HG03457 (cell line): ENCODE results near the gene MYL7.
"Not testable (repeated sequence)": the region's sequence is repeated elsewhere in the genome, so short reads cannot be mapped to it uniquely, and the experiment has no call there.

Source experiments
- ATAC-seq: cut with Tn5 transposase; IDR thresholded peaks from one replicate; pipeline ENCODE4 v1.9.1; 2021; ENCODE audit warnings: moderate number of reproducible peaks; ENCODE audit not compliant: unreplicated experiment

MYL7 gene

DNA sequence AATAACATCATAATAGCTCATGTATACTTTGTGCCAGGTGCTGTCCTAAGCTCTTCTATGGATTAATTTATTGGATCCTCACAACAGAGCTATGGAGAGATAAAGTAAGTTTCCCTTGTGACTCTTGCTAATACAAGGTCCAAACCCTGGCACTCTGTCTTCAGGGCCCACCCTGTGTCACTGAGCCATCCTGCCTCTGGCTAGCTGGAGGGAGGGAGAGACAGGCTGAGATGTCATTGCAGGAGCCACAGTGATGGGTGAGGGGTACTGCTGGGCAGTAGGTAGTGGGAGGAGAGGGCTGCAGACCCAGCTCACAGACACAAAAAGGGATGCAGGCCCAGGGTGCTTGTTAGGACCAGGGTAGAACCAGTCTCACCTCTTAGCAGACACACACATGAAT, 31.2 kb upstream of the MYL7 start:
- ATAC-seq = no peak

DNA sequence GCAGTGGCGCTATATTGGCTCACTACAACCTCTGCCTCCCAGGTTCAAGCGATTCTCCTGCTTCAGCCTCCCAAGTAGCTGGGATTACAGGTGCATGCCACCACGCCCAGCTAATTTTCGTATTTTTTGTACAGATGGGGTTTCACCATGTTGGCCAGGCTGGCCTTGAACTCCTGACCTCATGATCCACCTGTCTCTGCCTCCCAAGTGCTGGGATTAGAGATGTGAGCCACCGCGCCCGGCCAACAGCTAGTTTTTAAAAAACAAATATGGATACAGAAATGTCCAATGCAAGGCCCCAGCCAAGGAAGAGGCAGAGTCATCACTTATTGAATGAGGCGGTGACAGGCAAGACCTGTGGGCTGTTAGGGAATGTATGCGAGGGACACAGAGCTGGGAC, 30.8 kb upstream of the MYL7 start:
- not testable (repeated sequence) for ATAC-seq

GRCh38 chr7:44167920-44168319, 26.8 kb upstream of the MYL7 start:
- no peak for ATAC-seq

GRCh38 chr7:44163591-44163990, 22.5 kb upstream of the MYL7 start:
- ATAC-seq = no peak

- no peak for ATAC-seq
Measured at GRCh38 chr7:44162785-44163395, 21.8 kb upstream of the MYL7 start.

DNA sequence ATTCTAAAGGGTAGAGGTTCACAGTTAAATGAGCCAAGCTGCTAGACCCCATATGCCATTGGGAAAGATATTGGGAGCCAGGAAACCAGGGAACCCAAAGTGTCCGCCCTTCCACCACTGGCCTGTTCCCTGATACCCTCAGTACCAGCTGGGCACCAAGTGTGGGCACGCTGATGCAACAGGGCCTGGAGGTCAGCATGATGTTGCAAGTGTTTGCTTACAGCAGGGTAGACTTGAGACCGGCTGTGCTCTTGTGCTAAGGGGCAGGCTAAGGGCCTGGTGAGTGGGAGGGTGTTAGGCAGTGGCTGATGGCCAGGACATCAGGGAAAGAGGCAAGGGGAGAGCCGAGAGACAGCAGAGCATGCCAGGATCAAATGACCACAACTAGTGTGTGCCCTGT, 21.0 kb upstream of the MYL7 start:
- ATAC-seq = no peak

DNA sequence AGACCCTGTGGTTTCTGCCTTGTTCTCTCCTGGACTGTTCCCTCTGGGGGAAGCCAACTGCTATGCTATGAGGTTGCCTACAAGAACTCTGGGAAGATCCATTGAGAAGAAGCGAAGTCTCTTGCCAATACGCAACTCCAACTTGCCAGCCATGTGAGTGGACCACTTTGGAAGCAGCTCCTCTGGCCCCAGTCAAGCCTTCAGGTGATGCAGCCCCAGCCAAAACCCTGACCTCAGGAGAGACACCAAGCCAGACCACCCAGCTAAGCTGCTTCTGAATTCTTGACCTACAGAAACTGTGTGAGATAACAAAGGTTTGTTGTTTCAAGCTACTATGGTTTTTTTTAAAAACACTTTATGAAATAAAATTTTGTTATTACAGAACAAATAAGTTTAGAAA, 20.2 kb upstream of the MYL7 start:
- ATAC-seq = no peak

DNA sequence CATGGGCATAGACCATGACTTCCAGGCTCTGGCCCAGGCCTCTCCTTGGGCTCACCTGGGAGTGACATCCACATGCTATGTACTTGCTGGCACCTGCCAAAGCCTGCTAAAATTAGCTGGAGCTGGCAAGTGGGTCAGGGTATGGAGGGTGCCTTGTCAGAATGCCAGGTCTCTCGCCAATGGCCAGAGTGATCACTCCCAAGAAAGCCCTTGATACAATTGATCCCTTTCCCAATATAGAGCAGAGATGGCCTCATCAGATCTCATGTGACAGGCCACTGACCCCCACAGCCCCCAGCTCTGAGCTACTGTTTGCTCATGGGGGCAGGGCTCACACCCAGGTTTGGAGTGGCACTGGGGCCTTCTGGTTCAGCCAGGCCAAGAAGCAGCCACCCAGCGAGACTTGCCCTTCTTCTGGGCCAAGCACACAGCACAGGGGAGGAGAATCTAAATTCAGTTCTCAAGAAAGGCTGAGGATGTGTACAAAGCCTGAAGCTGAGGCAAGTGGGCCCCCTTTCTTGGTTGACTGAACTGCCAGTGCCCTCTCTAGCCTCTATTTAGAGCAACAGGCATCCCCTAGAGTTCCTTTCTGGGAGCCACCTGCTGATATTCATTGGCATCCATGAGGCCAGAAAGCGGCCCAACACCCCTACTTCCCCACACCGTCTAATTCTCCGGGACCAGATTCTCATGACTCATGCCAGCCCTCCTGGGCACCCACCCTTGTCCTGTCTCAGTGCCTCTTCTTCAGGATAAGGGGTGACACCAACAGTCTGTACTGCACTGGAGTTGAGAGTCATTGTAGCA, 18.9 kb upstream of the MYL7 start:
- ATAC-seq = no peak

GRCh38 chr7:44158873-44159631, 17.9 kb upstream of the MYL7 start:
- no peak for ATAC-seq

- no peak for ATAC-seq
Measured at GRCh38 chr7:44158096-44158872, 17.2 kb upstream of the MYL7 start.

DNA sequence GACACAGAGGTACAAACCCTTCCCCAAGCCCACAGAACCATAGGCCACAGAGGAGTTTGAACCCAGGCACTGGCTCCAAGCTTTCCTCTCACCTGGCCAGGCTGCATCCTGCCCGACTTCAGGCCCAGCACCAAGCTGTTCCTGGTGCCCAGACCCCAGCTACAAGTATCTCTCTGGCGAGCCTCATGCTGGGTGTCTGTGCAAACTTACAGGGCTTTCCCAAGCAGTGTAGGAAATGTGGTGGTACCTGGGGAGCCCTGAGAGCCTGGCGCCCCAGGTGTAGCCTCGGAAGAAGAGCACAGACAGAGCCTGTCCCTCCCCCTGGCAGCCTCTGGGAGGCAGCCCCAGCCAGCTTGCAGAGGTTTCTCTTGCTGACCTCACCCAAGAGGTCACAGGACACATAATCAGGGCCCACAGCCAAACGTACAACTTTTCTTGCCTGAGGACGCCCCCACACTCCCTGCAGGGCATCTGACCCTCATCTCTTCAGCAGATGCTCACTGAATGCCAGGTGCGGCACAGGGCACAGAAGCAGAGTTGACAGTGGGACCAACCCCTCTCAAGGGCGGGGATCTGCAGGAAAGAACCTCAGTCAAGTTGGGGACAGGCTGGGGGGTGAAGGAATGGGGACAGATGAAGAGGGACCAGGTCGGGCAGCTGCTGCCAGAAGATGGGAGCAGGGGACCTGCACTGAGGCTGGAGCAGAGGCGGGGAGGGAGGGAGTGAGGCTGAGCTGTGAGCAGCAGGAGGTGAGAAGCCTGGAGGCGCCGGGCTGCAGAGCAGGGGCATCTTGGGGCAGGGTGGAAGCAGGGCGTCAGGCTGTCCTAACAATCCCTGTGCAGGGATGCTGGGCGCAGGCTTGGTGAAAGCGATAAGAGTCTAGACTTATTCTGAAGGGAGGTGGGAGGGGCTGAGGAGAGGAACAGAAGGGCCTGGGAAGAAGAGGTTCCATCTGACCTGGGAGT, 16.3 kb upstream of the MYL7 start:
- ATAC-seq = no peak

DNA sequence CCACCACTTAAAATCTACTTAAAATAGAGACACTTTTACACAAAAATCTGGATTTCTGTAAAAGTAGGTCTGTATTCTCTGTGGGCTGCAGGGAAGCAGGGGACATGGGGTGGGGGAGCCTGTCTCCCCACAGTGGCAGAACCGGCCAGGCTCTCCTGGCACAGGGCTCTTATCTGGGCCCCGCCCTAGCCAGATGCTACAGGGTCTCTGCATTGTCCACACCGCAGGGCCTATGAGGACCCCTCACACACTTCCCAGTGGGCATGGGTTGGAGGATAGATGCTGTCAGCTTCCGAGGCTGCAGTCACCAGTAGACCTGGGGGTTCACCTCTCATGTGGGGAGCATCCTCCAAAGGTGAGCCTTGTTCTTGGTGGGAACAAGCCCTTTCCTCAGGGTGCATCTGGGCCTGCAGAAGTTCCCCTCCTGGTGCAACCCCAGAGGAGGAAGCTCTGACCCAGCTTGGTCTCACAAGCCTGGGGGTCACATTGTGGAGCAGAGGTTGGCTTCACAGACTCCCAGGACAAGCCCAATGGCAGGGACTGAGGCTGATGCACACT, 15.4 kb upstream of the MYL7 start:
- ATAC-seq = no peak

DNA sequence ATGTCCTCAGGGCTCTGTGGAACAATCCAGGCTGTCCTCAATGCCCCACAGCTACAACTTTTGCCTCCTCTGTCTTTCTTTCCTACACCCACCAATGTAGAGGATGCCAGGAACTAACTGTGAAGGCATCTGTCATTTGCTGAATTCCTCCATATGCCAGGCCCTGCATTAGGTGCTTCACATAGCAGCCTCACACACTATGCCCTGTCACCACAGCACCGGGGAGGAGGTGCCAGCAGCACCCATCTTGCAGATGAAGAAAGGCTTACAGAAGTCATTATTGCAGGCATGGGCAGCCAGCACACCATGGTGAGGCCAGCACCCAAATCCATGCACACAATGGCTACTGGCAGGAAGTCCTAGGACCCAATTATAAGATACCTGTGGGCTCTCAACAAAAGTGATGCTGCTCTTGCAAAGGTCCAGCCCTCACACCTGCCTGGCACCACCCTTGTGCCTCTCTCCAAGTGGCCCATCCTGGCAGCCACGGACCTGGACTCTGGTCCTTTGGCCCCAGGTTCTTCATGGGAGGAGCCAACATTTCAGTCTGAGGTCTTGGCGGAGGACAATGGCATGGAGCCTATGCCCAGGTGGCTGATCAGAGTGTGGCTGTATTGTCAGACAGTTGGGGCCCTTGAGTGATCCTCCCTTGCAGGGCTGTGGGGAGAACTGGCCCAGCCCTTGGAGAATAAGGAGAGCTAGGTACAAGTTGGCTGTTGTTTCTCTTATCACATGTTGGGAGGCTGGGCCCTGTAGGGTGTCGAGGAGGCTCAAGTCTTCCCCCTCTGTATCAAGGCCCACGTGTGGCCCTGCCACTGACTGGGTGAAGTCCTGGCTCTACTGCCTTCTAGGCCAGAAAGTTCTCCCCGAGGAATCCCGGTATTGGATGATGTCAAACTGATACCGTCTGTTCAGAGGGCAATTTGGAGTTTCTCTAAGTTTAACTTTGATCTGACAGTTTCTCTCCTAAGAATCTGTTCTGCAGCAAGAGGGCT, 14.4 kb upstream of the MYL7 start:
- ATAC-seq = no peak

GRCh38 chr7:44154703-44155102, 13.6 kb upstream of the MYL7 start:
- ATAC-seq = no peak

GRCh38 chr7:44153948-44154335, 12.8 kb upstream of the MYL7 start:
- ATAC-seq = no peak

DNA sequence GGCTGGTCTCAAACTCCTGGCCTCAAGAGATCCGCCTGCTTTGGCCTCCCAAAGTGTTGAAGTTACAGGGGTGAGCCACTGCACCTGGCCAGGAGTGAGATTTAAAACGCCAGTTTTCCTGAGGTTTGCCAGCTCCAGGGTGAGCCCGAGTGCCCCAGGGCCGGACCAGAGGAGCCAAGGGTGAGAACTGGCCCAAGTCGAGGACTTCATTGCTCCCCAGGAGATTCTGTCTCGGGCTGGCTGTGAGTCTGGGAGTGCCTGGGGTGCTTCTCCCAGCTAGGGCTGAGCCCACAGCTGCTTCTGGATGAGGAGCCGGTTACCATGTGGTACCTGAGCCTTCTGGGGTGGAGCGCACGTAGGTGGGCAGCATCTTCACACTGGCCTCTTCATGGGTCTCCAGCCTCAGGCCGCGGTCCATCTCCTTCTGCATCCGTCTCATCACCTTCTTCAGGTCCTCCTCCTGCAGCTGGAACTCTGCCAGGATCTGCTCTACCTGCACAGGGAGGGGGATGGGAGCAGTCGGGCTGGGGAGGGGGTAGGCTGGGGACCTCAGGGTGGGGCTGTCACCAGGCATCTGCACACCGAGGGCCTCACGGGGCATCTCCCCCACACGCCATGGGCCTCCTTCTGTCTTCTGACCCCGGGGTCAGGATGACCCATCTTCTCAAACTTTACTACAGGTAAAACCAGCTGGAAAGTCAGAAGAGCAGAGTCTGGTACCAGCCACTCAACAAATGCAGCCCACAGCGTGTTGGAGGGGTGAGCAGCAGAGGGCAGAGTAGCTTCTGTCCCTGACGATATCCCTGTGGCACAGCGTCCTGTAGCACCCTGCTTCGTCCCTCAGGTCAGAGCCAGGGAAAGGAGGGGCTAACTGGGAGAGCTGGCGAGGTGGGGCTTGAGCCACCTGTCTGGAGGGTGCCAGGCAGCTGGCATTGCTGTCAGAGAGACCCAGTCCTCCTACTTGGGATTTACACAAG, 12.1 kb upstream of the MYL7 start:
- ATAC-seq = no peak

GRCh38 chr7:44151956-44152355, 10.8 kb upstream of the MYL7 start:
- no peak for ATAC-seq
